Anterior cingulate cortex (tissue), 58 donors: Measurements from ENCODE around the gene DIAPH2.

Experiments used
- DNase-seq, 58 donors: peaks; one replicate each; lab custom pipeline; 2025; lab: John Stamatoyannopoulos, UW

Gene DIAPH2

DNA sequence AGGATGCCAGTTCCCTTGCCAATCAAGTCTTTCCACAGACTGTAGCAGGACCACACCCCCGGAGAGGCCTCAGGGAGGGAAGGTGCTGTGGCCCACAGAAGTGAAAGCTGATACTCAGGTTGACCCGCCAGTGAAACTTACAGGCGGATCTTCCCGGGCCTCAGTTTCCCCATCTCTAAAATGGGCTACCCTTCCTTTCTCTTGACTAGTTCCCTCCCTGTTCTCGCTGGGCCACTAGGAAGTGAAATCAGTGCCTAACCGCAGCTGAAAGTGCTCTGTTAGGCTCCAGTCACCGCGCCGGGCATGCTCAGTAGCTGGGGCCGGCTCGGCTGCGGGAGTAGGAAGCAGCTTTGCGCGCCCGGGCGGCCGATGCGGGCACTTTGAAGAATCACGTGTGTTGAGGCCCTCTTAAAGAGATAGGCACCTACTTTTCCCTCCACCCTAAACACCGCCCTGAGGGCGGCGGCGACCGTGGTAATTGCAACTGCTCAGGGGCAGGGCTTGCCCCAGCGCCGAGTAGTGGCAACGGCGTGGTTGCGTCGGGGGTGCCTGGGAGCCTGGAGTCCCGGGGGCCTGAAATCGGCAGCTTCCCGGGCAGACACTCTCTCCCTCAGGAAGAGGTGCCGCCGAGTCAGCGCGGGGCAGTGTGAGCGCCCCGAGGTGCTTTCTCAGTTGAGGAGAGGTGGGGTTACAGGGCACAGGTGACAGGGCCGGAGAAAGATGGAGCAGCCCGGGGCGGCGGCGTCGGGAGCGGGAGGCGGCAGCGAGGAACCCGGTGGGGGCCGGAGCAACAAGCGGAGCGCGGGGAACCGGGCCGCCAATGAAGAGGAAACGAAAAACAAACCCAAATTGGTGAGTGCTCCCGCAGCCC lies at the start of gene DIAPH2:
TSS of gene DIAPH2 (plus strand) at position 504 of the 871 bp plus-strand sequence.
- DNase-seq: peak in 56 of 58 donors; percentile 1 to 63 (median 35)

DNA sequence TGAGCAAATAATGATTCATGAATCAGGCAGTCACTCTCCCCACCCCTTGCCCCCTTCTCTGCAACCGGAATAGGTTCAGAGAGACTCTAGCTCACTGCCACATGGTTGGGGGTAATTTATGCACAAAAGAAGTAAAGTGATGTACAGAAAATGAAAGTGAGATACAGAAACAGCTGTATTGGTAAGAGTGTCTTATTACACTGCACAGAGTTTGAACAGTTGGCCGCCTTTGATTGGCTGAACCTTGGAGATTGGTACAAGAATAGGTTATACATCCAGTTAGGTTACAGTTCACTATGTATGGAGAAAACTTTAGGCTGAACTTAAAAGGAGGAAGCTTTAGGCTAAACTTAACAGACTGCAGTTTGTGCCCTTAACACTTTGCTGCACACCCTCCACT lies 34.6 kb upstream of the DIAPH2 start:
- no peak for DNase-seq

- no peak for DNase-seq
Observed at GRCh38 chrX:96655947-96656623, 28.6 kb upstream of the DIAPH2 start.

GRCh38 chrX:96682516-96682915 lies 2.1 kb upstream of the DIAPH2 start:
- DNase-seq: no peak

GRCh38 chrX:96683997-96684338 lies 674 bp upstream of the DIAPH2 start:
- DNase-seq: no peak

- DNase-seq: peak in 45 of 58 donors; percentile 0 to 54 (median 8)
Observed at GRCh38 chrX:96685210-96686099, 813 bp downstream of the DIAPH2 start.

DNA sequence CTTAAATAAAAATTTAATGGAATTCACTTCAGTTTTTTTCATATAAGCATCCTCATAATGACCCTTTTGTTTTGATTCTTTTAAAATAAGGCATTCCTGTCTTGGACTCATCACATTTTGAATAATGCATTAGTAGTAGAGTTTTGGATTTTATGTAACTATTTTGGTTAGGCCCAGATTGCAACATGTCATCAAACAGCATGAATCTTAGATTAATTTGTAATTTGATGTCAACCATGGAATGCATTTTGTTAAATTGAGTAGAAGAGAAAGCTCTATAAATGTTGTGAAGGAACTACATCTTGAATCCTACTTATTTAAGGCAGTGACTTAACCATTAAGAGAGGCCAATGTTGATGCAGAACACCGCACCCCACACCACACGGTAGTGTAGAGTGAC lies 3.1 kb downstream of the DIAPH2 start:
- DNase-seq: no peak

- no peak for DNase-seq
Observed at GRCh38 chrX:96688789-96689188, 4.1 kb downstream of the DIAPH2 start.

- no peak for DNase-seq
Observed at GRCh38 chrX:96689991-96690390, 5.3 kb downstream of the DIAPH2 start.

GRCh38 chrX:96692454-96692853 lies 7.8 kb downstream of the DIAPH2 start:
- no peak for DNase-seq

- DNase-seq: no peak
Observed at GRCh38 chrX:96692890-96693289, 8.2 kb downstream of the DIAPH2 start.

DNA sequence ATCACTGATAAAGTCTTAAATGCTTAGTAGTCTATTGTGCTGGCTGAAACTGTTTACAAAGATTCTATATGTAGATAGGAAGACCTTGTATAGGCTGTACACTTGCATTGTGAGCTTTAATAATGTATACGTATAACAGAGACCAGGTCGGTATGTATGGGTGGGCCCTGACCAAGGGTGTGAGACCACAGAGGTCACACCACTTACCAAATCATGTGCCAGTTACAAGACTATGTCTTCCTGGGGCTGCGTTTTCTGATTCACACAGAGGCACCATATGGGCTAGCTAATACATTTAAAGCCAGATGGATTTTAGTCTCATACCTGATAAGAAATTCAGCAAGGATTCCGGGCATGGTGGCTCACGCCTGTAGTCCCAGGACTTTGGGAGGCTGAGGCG lies 8.8 kb downstream of the DIAPH2 start:
- DNase-seq: no peak

DNA sequence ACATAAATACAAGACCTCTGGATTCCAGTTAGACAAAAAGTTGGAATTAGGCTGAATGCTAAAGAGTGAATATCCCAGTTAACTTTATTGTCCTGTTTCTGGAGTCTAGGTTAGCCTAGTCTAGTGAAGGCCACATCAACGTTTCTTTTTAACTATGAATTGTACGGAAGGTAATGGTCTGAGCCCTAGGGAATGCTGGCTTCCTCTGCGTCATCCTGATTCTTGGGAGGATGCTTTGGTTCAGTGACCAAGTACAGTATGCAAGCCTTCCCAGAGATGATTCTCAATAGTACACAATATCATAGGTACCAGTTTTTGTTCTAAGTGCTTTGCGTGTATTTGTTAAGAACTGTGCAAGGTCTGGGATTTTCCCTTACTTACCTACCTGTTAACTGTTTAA lies 11.8 kb downstream of the DIAPH2 start:
- no peak for DNase-seq

DNA sequence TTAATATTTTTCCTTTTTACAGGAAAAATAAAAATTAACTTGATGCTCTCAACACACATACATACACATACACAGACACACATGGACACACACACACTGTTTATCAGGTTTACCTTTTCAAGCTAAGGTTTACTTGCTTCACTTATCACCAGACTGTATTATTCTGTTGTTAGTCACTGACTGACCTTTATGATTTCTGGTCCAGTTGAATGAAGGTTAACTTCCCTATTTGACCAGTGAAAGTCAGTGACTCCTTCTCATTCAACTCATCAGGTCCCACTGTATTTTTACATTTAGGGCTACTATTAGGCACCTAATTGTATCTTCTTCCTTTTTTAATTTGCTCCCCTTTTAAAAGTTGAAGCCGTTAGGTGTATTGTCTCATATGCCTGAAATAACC lies 16.0 kb downstream of the DIAPH2 start:
- no peak for DNase-seq

DNA sequence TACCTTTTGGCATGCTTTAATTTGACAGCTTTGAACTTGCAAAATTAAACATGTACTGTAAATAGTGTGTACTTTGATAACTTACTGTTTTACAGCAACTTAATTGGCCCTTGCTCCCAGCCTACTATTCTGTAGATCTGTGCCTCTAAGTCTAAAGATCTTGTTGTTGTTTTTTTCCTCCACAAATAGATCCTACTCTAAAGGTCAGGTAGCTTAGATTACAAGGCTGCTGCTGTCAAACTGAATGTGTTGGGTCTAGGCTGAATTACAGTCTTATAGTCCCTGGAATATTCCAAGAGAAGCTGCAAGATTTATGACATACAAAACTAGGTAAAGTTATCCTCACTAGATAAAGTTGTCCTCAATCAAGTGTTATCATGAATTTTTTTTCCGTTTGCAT lies 18.7 kb downstream of the DIAPH2 start:
- no peak for DNase-seq

DNA sequence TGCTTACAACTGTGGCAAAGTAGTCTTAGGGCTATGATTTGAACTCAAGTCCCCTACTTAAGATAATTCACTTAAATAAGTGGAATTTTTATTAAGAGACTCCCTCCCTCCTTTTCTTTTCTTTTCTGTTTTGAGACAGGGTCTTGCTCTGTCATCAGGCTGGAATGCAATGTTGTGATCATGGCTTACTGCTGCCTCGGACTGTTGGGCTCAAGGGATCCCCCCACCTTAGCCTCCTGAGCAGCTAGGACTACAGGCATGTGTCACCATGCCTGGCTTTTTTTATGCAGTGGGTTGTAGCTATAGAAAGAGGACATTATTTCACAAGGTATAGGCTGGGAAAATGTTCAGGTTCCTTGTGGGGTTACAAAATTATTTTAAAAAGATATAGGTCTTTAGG lies 19.2 kb downstream of the DIAPH2 start:
- DNase-seq: no peak

GRCh38 chrX:96704629-96705028 lies 20.0 kb downstream of the DIAPH2 start:
- no peak for DNase-seq

GRCh38 chrX:96705905-96706304 lies 21.3 kb downstream of the DIAPH2 start:
- no peak for DNase-seq

DNA sequence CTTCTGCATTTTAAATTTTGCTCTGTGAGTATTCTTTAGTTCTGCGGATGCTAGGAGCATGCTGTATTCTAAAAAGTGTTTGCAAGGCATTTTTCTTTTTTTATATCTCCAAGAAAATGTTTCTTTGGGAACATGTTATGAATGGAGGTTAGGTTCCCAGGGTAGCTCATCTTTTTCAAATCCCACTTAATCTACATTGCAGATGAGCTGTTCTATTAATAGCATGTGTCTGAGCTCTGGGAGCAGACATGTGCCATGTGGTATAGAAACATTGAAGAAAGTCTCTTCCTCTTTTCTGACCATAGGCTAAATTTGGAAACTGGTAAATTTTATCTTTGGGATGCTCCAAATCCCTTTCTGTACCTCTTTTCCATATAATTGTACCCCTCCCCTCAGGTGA lies 23.2 kb downstream of the DIAPH2 start:
- no peak for DNase-seq

DNA sequence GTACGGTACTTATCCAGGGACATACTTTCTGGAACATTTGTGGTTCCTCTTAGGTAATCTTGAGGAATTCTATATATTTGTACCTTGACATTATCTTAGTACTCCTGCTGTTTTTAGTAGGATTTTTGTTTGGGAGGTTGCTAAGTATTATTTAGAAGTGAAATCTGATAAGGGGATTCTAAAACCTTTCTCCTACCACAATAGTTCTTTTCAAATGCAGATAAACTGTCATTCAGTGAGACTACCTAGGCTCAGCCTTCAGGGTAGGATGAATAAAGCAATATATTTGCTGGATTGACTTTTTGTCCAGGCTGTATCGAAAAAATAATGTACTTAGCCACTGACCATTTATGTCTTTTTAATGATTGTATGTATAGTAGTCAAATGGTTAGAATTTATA lies 25.4 kb downstream of the DIAPH2 start:
- no peak for DNase-seq

DNA sequence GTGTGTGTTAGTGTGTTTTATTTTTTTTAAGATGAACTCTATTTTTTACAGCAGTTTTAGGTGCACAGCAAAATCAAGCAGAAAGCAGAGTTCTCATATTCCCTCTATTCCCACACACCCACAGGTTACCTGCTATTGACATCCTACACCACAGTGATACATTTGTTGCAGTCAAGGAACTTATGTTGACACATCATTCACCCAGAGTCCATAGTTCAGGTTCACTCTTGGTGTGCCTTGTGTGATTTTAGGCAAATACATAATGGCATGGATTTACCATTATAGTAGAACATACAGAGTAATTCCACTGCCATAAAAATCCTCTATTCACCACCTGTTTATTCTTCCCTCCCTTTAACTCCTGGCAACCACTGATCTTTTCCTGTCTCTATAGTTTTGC lies 28.7 kb downstream of the DIAPH2 start:
- DNase-seq: no peak
